HL-60 (cell line): ENCODE results near the gene H2AZ1.

ENCODE experiments used
- POLR2AphosphoS5 ChIP-seq: IDR thresholded peaks from 2 replicates; pipeline ENCODE4 v1.6.1; 2012; ENCODE audit warnings: low read depth
- TF ChIP-seq, protein P1 (sequence below): IDR thresholded peaks from one replicate; pipeline ENCODE4 v1.5.1; 2011; ENCODE audit warnings: low read length, control low read depth, inconsistent platforms; ENCODE audit not compliant: insufficient read depth
- TF ChIP-seq, protein P2 (sequence below): IDR thresholded peaks from 2 replicates; pipeline ENCODE4 v1.6.1; 2012; ENCODE audit warnings: low read depth; ENCODE audit not compliant: insufficient replicate concordance

DNA sequence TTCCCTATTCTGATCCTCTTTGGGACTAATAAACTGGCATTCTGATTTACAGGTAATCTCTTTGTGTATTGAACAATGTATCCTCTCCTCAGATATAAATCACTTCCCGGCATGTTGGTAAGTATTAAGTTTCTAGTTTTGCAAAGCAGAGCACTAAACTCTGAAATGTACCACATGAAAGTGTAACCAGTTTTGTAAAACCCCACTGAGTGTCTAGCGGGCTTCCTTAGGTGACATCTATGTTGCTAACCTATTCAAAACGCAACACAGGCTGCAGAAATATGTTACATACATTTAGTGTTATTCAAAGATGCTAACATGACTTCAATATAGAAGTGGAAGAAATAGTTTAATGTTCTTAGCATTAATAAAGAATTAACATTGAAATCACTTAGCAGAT is 28.9 kb downstream of the H2AZ1 start:
- TF ChIP-seq, protein P1, sequence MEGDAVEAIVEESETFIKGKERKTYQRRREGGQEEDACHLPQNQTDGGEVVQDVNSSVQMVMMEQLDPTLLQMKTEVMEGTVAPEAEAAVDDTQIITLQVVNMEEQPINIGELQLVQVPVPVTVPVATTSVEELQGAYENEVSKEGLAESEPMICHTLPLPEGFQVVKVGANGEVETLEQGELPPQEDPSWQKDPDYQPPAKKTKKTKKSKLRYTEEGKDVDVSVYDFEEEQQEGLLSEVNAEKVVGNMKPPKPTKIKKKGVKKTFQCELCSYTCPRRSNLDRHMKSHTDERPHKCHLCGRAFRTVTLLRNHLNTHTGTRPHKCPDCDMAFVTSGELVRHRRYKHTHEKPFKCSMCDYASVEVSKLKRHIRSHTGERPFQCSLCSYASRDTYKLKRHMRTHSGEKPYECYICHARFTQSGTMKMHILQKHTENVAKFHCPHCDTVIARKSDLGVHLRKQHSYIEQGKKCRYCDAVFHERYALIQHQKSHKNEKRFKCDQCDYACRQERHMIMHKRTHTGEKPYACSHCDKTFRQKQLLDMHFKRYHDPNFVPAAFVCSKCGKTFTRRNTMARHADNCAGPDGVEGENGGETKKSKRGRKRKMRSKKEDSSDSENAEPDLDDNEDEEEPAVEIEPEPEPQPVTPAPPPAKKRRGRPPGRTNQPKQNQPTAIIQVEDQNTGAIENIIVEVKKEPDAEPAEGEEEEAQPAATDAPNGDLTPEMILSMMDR, result no peak
- TF ChIP-seq POLR2AphosphoS5, result no peak
- TF ChIP-seq, protein P2, sequence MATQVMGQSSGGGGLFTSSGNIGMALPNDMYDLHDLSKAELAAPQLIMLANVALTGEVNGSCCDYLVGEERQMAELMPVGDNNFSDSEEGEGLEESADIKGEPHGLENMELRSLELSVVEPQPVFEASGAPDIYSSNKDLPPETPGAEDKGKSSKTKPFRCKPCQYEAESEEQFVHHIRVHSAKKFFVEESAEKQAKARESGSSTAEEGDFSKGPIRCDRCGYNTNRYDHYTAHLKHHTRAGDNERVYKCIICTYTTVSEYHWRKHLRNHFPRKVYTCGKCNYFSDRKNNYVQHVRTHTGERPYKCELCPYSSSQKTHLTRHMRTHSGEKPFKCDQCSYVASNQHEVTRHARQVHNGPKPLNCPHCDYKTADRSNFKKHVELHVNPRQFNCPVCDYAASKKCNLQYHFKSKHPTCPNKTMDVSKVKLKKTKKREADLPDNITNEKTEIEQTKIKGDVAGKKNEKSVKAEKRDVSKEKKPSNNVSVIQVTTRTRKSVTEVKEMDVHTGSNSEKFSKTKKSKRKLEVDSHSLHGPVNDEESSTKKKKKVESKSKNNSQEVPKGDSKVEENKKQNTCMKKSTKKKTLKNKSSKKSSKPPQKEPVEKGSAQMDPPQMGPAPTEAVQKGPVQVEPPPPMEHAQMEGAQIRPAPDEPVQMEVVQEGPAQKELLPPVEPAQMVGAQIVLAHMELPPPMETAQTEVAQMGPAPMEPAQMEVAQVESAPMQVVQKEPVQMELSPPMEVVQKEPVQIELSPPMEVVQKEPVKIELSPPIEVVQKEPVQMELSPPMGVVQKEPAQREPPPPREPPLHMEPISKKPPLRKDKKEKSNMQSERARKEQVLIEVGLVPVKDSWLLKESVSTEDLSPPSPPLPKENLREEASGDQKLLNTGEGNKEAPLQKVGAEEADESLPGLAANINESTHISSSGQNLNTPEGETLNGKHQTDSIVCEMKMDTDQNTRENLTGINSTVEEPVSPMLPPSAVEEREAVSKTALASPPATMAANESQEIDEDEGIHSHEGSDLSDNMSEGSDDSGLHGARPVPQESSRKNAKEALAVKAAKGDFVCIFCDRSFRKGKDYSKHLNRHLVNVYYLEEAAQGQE, result no peak
